ENCODE data around the gene VPS4A.

Gene VPS4A

GRCh38 chr16:69371564-69371963, 60.4 kb downstream of the VPS4A start:
- Histone ChIP-seq H3K36me3 (ENCODE audit: control insufficient read depth, insufficient read depth, low read length, severe bottlenecking) (peaks cover 65% of the 10 kb centered on the region), H3K4me3 (ENCODE audit: low read length) (no peak overlapping the region)

GRCh38 chr16:69373019-69373418, 61.9 kb downstream of the VPS4A start:
- Histone ChIP-seq H3K9me3 (ENCODE audit: control insufficient read depth, low read length) (no peaks in the 10 kb centered on the region), H3K9ac (ENCODE audit: low read length) (no peak overlapping the region), H3K4me1 (ENCODE audit: control insufficient read depth, insufficient read depth, low read length) (peaks cover under 1% of the 10 kb centered on the region), H3K36me3 (ENCODE audit: control insufficient read depth, insufficient read depth, low read length, severe bottlenecking) (peaks cover 58% of the 10 kb centered on the region), H3K27me3 (replicated peaks; ENCODE audit: control insufficient read depth, insufficient read depth, low read length) (no peaks in the 10 kb centered on the region), H3K4me3 (ENCODE audit: low read length) (no peak overlapping the region)
- no peak for DNase-seq (ENCODE audit: low read depth)

More at GRCh38 chr16:69371564-69371963, 60.4 kb downstream of the VPS4A start:
- no peaks in the 10 kb centered on the region for H3K4me1 ChIP-seq (ENCODE audit: control insufficient read depth, insufficient read depth, low read length)
- no peak overlapping the region for H3K9ac ChIP-seq (ENCODE audit: low read length)
- H3K27me3 ChIP-seq (replicated peaks; ENCODE audit: control insufficient read depth, insufficient read depth, low read length), result no peaks in the 10 kb centered on the region
- H3K9me3 ChIP-seq (ENCODE audit: control insufficient read depth, low read length), result no peaks in the 10 kb centered on the region
- no peak for DNase-seq (ENCODE audit: low read depth)
